PC-9 (cell line): ENCODE data around the gene TGFBR3.

ENCODE experiments used
- CTCF ChIP-seq: fragments of 200-600 bp; sonication (generic); conservative IDR thresholded peaks from 2 replicates; pipeline ENCODE4 v1.6.1; 2017; ENCODE audit warnings: mixed run types, antibody characterized with exemption, mild to moderate bottlenecking, moderate library complexity
- EZH2 ChIP-seq: fragments of 200-600 bp; sonication (generic); IDR thresholded peaks from 2 replicates; pipeline ENCODE4 v1.8.0; 2017; ENCODE audit warnings: antibody characterized with exemption, low read depth

GRCh38 chr1:91716339-91716738 is 169.6 kb downstream of the TGFBR3 start:
- no peak for TF ChIP-seq CTCF
- TF ChIP-seq EZH2, result no peak
